H1 (cell line): ENCODE data around the gene RAB40A. TPM values are rescaled to one million over a fixed set of nuclear protein-coding genes. Genes with fewer than 3 reads are reported as not detected.

ENCODE experiments used
- CTCF ChIA-PET: fragments of 300-600 bp; sonication (Branson Sonifier 250); formaldehyde crosslinking; loops from one replicate; lab custom pipeline; 2021; ENCODE audit not compliant: partially characterized antibody; lab: Charles Lee
- POLR2A ChIA-PET: fragments of 300-600 bp; sonication (Branson Sonifier 250); formaldehyde crosslinking; loops from one replicate; lab custom pipeline; 2021; ENCODE audit warnings: inconsistent platforms; ENCODE audit not compliant: partially characterized antibody; lab: Charles Lee
- DNase-seq, 2 experiments: peaks; one replicate each; pipeline versions ENCODE4 v3.0.0 to v3.0.0-alpha.2; 2010 to 2022; ENCODE audit warnings: low spot score in 2 of 2, low read depth in 1 of 2, mixed read lengths in 1 of 2
- FAIRE-seq: peaks from 2 replicates; lab custom pipeline; 2011; peaks lifted over from hg19 to GRCh38; lab: Jason Lieb, UNC
- H2AFZ ChIP-seq: 2 replicates; pipeline ENCODE4 v1.8.1; 2012; ENCODE audit warnings: low read length, inconsistent platforms
- H2AK5ac ChIP-seq: 2 replicates; pipeline ENCODE4 v1.6.1; 2013; ENCODE audit warnings: low read depth, low read length
- H2BK120ac ChIP-seq: replicated peaks from 2 replicates; pipeline ENCODE3; 2013; ENCODE audit warnings: low read depth, low read length, inconsistent platforms
- H2BK12ac ChIP-seq: 2 replicates; pipeline ENCODE4 v1.6.1; 2013; ENCODE audit warnings: low read depth, low read length
- H2BK15ac ChIP-seq: 2 replicates; pipeline ENCODE4 v1.6.1; 2013; ENCODE audit warnings: low read length
- H2BK20ac ChIP-seq: 2 replicates; pipeline ENCODE4 v1.6.1; 2013; ENCODE audit warnings: low read length
- H2BK5ac ChIP-seq: 2 replicates; pipeline ENCODE4 v1.6.1; 2013; ENCODE audit warnings: low read depth, low read length
- H3K14ac ChIP-seq: 2 replicates; pipeline ENCODE4 v1.6.1; 2013; ENCODE audit warnings: inconsistent platforms; ENCODE audit not compliant: insufficient read length
- H3K18ac ChIP-seq: 2 replicates; pipeline ENCODE4 v1.6.1; 2013; ENCODE audit warnings: low read length; ENCODE audit errors: extremely low read depth
- H3K23ac ChIP-seq: 2 replicates; pipeline ENCODE4 v1.6.1; 2013; ENCODE audit warnings: inconsistent platforms; ENCODE audit not compliant: insufficient read length
- H3K23me2 ChIP-seq: 2 replicates; pipeline ENCODE4 v1.6.1; 2013; ENCODE audit warnings: low read depth, low read length
- H3K27ac ChIP-seq: 2 replicates; pipeline ENCODE4 v1.6.1; 2011; ENCODE audit warnings: low read depth, low read length, inconsistent platforms
- H3K27me3 ChIP-seq, 4 experiments: replicated peaks in 1 of 4; 1 replicate in 1 of 4; 2 replicates in 3 of 4; pipeline versions ENCODE4 v1.6.1 to v1.8.1; 2011 to 2013; ENCODE audit warnings: low read length in 3 of 4, mild to moderate bottlenecking in 3 of 4, inconsistent platforms in 2 of 4, mixed read lengths in 2 of 4, moderate library complexity in 1 of 4; ENCODE audit not compliant: control insufficient read depth in 3 of 4, insufficient read depth in 3 of 4; ENCODE audit errors: extremely low read depth in 1 of 4
- H3K36me3 ChIP-seq, 4 experiments: 2 replicates each; pipeline versions ENCODE4 v1.6.1 to v1.8.1; 2011 to 2013; ENCODE audit warnings: mild to moderate bottlenecking in 4 of 4, low read length in 3 of 4, moderate library complexity in 2 of 4, control low read depth in 1 of 4, inconsistent platforms in 1 of 4; ENCODE audit not compliant: insufficient read depth in 4 of 4, control insufficient read depth in 2 of 4
- H3K4ac ChIP-seq: replicated peaks from 2 replicates; pipeline ENCODE3; 2013; ENCODE audit warnings: low read length, low read depth, mixed read lengths, inconsistent platforms; ENCODE audit not compliant: insufficient read length
- H3K4me1 ChIP-seq, 4 experiments: replicated peaks in 1 of 4; 1 replicate in 1 of 4; 2 replicates in 3 of 4; pipeline versions ENCODE4 v1.6.1 to v1.8.1; 2011 to 2013; ENCODE audit warnings: low read length in 3 of 4, inconsistent platforms in 2 of 4, mixed read lengths in 1 of 4; ENCODE audit not compliant: insufficient read depth in 4 of 4, control insufficient read depth in 3 of 4
- H3K4me2 ChIP-seq, 2 experiments: 2 replicates each; pipeline versions ENCODE4 v1.6.1 to v1.8.1; 2011 to 2013; ENCODE audit warnings: low read depth in 2 of 2, low read length in 2 of 2, control low read depth in 1 of 2, inconsistent platforms in 1 of 2, mild to moderate bottlenecking in 1 of 2; ENCODE audit not compliant: insufficient read depth in 1 of 2
- H3K4me3 ChIP-seq, 4 experiments: fragments of 200-600, 300-600 bp in 1 of 4; sonication (generic), shearing (Covaris generic), sonication (Bioruptor Twin) in 1 of 4; 2 replicates each; pipeline versions ENCODE4 v1.5.1 to v1.8.1; 2011 to 2016; ENCODE audit warnings: low read length in 4 of 4, low read depth in 3 of 4, control low read depth in 2 of 4, inconsistent platforms in 2 of 4, mild to moderate bottlenecking in 2 of 4, mixed read lengths in 1 of 4, moderate library complexity in 1 of 4; ENCODE audit not compliant: insufficient read depth in 2 of 4; ENCODE audit errors: extremely low read depth in 1 of 4
- H3K56ac ChIP-seq: replicated peaks from 2 replicates; pipeline ENCODE3; 2013; ENCODE audit warnings: low read depth, mild to moderate bottlenecking, mixed read lengths, low read length, inconsistent platforms; ENCODE audit not compliant: insufficient read length
- H3K79me1 ChIP-seq: 2 replicates; pipeline ENCODE4 v1.6.1; 2013; ENCODE audit warnings: low read depth, low read length, control low read depth
- H3K79me2 ChIP-seq, 2 experiments: 2 replicates each; pipeline versions ENCODE4 v1.6.1 to v1.8.1; 2012 to 2013; ENCODE audit warnings: low read length in 2 of 2, mild to moderate bottlenecking in 2 of 2, inconsistent platforms in 1 of 2; ENCODE audit not compliant: insufficient read depth in 2 of 2, control insufficient read depth in 1 of 2
- H3K9ac ChIP-seq, 4 experiments: replicated peaks in 1 of 4; 1 replicate in 1 of 4; 2 replicates in 3 of 4; pipeline versions ENCODE4 v1.6.1 to v1.8.1; 2011 to 2013; ENCODE audit warnings: low read depth in 3 of 4, low read length in 3 of 4, control low read depth in 2 of 4, mild to moderate bottlenecking in 2 of 4, moderate library complexity in 2 of 4, inconsistent platforms in 1 of 4; ENCODE audit errors: extremely low read depth in 1 of 4
- H3K9me3 ChIP-seq, 2 experiments: 2 replicates each; pipeline versions ENCODE4 v1.6.1 to v1.8.1; 2012 to 2013; ENCODE audit warnings: mild to moderate bottlenecking in 2 of 2, moderate library complexity in 2 of 2, control low read depth in 1 of 2, inconsistent platforms in 1 of 2, low read depth in 1 of 2, low read length in 1 of 2, mixed read lengths in 1 of 2; ENCODE audit not compliant: insufficient read depth in 2 of 2
- H4K20me1 ChIP-seq, 2 experiments: replicated peaks in 1 of 2; 2 replicates each; pipeline versions ENCODE3 to v1.8.1; 2011 to 2013; ENCODE audit warnings: inconsistent platforms in 2 of 2, low read length in 2 of 2, mild to moderate bottlenecking in 1 of 2; ENCODE audit not compliant: insufficient read depth in 2 of 2, control insufficient read depth in 1 of 2
- H4K5ac ChIP-seq: 2 replicates; pipeline ENCODE4 v1.6.1; 2013; ENCODE audit warnings: low read length, low read depth, mixed read lengths, inconsistent platforms; ENCODE audit not compliant: insufficient read length
- H4K8ac ChIP-seq: 2 replicates; pipeline ENCODE4 v1.8.0; 2013; ENCODE audit warnings: mild to moderate bottlenecking, moderate library complexity, low read length, inconsistent platforms; ENCODE audit not compliant: insufficient read depth; ENCODE audit errors: extremely low read depth
- H4K91ac ChIP-seq: replicated peaks from 2 replicates; pipeline ENCODE3; 2013; ENCODE audit warnings: low read length, mixed read lengths, inconsistent platforms; ENCODE audit not compliant: insufficient read length
- CHD2 ChIP-seq: IDR thresholded peaks from 2 replicates; pipeline ENCODE4 v1.6.1; 2012; ENCODE audit warnings: low read length, improper control_type of control experiment
- GABPA ChIP-seq: IDR thresholded peaks from 2 replicates; pipeline ENCODE4 v1.6.1; 2011; ENCODE audit warnings: mild to moderate bottlenecking, low read length, moderate library complexity, borderline replicate concordance; ENCODE audit not compliant: insufficient read depth
- KDM1A ChIP-seq: fragments of 200-600, 300-600 bp; sonication (generic); IDR thresholded peaks from 2 replicates; pipeline ENCODE4 v1.7.1; 2016; ENCODE audit warnings: mild to moderate bottlenecking, low read length, borderline replicate concordance
- RAD21 ChIP-seq, 2 experiments: IDR thresholded peaks in 1 of 2; conservative IDR thresholded peaks in 1 of 2; 2 replicates each; pipeline ENCODE4 v1.6.1; 2011; ENCODE audit warnings: low read depth in 2 of 2, low read length in 2 of 2, improper control_type of control experiment in 1 of 2, inconsistent platforms in 1 of 2, mild to moderate bottlenecking in 1 of 2, moderate library complexity in 1 of 2
- SAP30 ChIP-seq: fragments of 300-600 bp; sonication (generic); IDR thresholded peaks from 2 replicates; pipeline ENCODE4 v1.7.1; 2012; ENCODE audit warnings: low read length, moderate library complexity, mild to moderate bottlenecking, inconsistent platforms; ENCODE audit not compliant: insufficient read depth, insufficient replicate concordance
- TAF7 ChIP-seq: optimal IDR thresholded peaks from 2 replicates; pipeline ENCODE3; 2011; ENCODE audit warnings: low read depth, mild to moderate bottlenecking, inconsistent platforms, low read length, moderate library complexity, borderline replicate concordance
- WGBS, 2 experiments: shearing (Covaris generic) in 1 of 2; methylation state at CpG; one replicate each; pipeline versions ENCODE4 v1.1.6 to v1.1.7; 2013 to 2015; ENCODE audit warnings: low lambda C conversion rate in 2 of 2, mixed read lengths in 2 of 2, inconsistent platforms in 1 of 2, low coverage in 1 of 2, missing lambda C conversion rate in 1 of 2; ENCODE audit not compliant: insufficient replicate concordance in 2 of 2, insufficient coverage in 1 of 2, insufficient read length in 1 of 2; ENCODE audit errors: extremely low coverage in 1 of 2, missing lambda C conversion rate in 1 of 2; 5-methylcytosine and 5-hydroxymethylcytosine counted together
- polyA plus RNA-seq, 7 experiments: library from polyadenylated mRNA; depleted of rRNA in 3 of 7; stranded (reverse) in 5 of 7; unstranded in 2 of 7; fragments of >200 nt in 5 of 7; fragments of 200-250 nt in 2 of 7; gene quantifications; 1 replicate in 5 of 7; 2 replicates in 1 of 7; 4 replicates in 1 of 7; pipeline versions ENCODE4 v1.2.1 to v1.2.3, GENCODE V29; 2011 to 2013; ENCODE audit warnings: missing spikeins in 2 of 7, mixed read lengths in 2 of 7
- total RNA-seq: library from RNA; stranded (reverse); fragmentation: NEBNext Ultra II Directional; extraction: Animal tissue kit (Norgen Biotek cat#: 25700); gene quantifications from 2 replicates; pipeline ENCODE4 v1.2.1, GENCODE V29; 2021
- TF ChIP-seq, protein P1 (sequence below), 3 experiments: IDR thresholded peaks; 1 replicate in 2 of 3; 2 replicates in 1 of 3; pipeline versions ENCODE4 v1.5.1 to v1.6.1; 2011; ENCODE audit warnings: low read length in 3 of 3, mild to moderate bottlenecking in 3 of 3, inconsistent platforms in 2 of 3, low read depth in 1 of 3, moderate library complexity in 1 of 3; ENCODE audit not compliant: insufficient read depth in 1 of 3; ENCODE audit errors: control extremely low read depth in 1 of 3
- TF ChIP-seq, protein P2 (sequence below): IDR thresholded peaks from 2 replicates; pipeline ENCODE4 v1.6.1; 2012; ENCODE audit warnings: low read length, inconsistent platforms

RAB40A gene
- total and polyA plus RNA-seq, 2 of the 8 experiments (the other 6 are each of a cell fraction or from before 2014, with no cell fraction given): 0.09 to 0.21 TPM

DNA sequence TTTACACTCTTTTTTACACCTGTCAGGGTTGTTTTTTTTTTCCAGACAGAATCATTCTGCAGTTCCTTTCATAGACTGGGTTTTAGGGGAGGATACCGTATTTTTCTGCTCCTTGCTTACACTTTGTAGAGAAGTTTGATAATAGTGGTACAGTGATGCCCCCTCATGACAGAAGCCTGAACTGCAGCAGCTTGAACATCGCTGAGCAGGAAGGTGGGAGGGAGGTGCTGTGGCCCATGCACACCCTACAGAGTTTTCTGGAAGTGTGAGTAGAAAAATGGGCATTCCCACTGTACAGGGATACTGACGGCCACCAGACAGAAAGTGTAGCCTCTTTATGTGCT is 54.5 kb downstream of the RAB40A start:
- no peaks in the 10 kb centered on the region for H3K27me3 ChIP-seq
- FAIRE-seq (peak; percentile 94), DNase-seq (peak; percentile 36 to 85)
- no peak overlapping the region for H3K27ac ChIP-seq
- no peaks in the 10 kb centered on the region for H3K79me2 ChIP-seq
- no peaks in the 10 kb centered on the region for H3K23me2 ChIP-seq
- peaks cover 0 to 10% of the 10 kb centered on the region in 2 experiments; a peak in 1 of 4 replicates for H3K9me3 ChIP-seq
- 17% methylated on average over 3 of the region's 3 CpGs; no CpG with 5 or more reads in 1 of the 2 experiments for WGBS, 2 experiments
- peaks cover 0 to 4% (median 0%) of the 10 kb centered on the region in 4 experiments; a peak in 2 of 7 replicates for H3K4me1 ChIP-seq
- no peak overlapping the region for H3K23ac ChIP-seq
- H2BK5ac ChIP-seq: no peak overlapping the region
- H2BK15ac ChIP-seq: no peak overlapping the region
- no peak overlapping the region for H3K9ac ChIP-seq
- H3K4ac ChIP-seq: no peak overlapping the region
- H3K56ac ChIP-seq: no peak overlapping the region
- no peaks in the 10 kb centered on the region for H3K79me1 ChIP-seq
- H2AFZ ChIP-seq: no peak overlapping the region
- no peak overlapping the region for H4K5ac ChIP-seq
- H4K8ac ChIP-seq: no peak overlapping the region
- no peak overlapping the region for H4K91ac ChIP-seq
- H2BK20ac ChIP-seq: no peak overlapping the region
- no peak overlapping the region for H2AK5ac ChIP-seq
- peaks cover 0 to 2% (median 0%) of the 10 kb centered on the region in 4 experiments; a peak in 1 of 8 replicates for H3K36me3 ChIP-seq
- no peak overlapping the region for H3K4me3 ChIP-seq
- H4K20me1 ChIP-seq: no peaks in the 10 kb centered on the region
- no peak overlapping the region for H3K14ac ChIP-seq
- H2BK120ac ChIP-seq: no peak overlapping the region
- H3K18ac ChIP-seq: no peak overlapping the region
- H3K4me2 ChIP-seq: 0 out of 4 replicates have a peak overlapping the region, but pooled peaks of 1 of the 2 experiments have one; percentile 18
- ChIA-PET POLR2A (interaction anchor here (1.8 kb wide), 1 partner anchor 88 kb away, joined by 5 read pairs; the partner anchor contains the start of gene BEX3), CTCF (interaction anchor here (0.6 to 2.1 kb wide), 9 partner anchors 25 to 285 kb away, joined by 3 to 26 read pairs (median 3); partner anchors contain the start of gene TCEAL7)
- H2BK12ac ChIP-seq: no peak overlapping the region
- TF ChIP-seq, protein P1, sequence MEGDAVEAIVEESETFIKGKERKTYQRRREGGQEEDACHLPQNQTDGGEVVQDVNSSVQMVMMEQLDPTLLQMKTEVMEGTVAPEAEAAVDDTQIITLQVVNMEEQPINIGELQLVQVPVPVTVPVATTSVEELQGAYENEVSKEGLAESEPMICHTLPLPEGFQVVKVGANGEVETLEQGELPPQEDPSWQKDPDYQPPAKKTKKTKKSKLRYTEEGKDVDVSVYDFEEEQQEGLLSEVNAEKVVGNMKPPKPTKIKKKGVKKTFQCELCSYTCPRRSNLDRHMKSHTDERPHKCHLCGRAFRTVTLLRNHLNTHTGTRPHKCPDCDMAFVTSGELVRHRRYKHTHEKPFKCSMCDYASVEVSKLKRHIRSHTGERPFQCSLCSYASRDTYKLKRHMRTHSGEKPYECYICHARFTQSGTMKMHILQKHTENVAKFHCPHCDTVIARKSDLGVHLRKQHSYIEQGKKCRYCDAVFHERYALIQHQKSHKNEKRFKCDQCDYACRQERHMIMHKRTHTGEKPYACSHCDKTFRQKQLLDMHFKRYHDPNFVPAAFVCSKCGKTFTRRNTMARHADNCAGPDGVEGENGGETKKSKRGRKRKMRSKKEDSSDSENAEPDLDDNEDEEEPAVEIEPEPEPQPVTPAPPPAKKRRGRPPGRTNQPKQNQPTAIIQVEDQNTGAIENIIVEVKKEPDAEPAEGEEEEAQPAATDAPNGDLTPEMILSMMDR (IDR thresholded peaks at IDR 0.05; ENCODE audit: control extremely low read depth in 1 of 3, insufficient read depth in 1 of 3, low read depth in 1 of 3, low read length in 3 of 3): peak; percentile 68 to 79 (median 70)
- TF ChIP-seq GABPA (no peak), KDM1A (no peak), SAP30 (no peak), CHD2 (no peak), RAD21 (IDR thresholded peaks at IDR 0.05 in 1 of 2, conservative IDR thresholded peaks at IDR 0.05 in 1 of 2; ENCODE audit: low read depth in 2 of 2, low read length in 2 of 2) (peak; percentile 79 to 83), TAF7 (no peak)
- TF ChIP-seq, protein P2, sequence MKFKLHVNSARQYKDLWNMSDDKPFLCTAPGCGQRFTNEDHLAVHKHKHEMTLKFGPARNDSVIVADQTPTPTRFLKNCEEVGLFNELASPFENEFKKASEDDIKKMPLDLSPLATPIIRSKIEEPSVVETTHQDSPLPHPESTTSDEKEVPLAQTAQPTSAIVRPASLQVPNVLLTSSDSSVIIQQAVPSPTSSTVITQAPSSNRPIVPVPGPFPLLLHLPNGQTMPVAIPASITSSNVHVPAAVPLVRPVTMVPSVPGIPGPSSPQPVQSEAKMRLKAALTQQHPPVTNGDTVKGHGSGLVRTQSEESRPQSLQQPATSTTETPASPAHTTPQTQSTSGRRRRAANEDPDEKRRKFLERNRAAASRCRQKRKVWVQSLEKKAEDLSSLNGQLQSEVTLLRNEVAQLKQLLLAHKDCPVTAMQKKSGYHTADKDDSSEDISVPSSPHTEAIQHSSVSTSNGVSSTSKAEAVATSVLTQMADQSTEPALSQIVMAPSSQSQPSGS: no peak
